Measurements from ENCODE around the gene MTERF4.

The MTERF4 gene

GRCh38 chr2:241140445-241140840 is 38.4 kb upstream of the MTERF4 start:
- Histone ChIP-seq H3K27me3 (replicated peaks) (no peaks in the 10 kb centered on the region), H3K27ac (no peak overlapping the region), H3K4me3 (ENCODE audit: low read depth, low read length) (no peak overlapping the region), H3K36me3 (replicated peaks) (no peaks in the 10 kb centered on the region)
- DNase-seq, result no peak
- in situ Hi-C loops (cut with HindIII; ENCODE audit: low pct_ligation_motif_present, low sequenced_read_pairs), result no loop called here
- no peak for TF ChIP-seq CTCF (IDR thresholded peaks at IDR 0.05; ENCODE audit: low read depth, low read length, missing control alignments)

GRCh38 chr2:241139531-241140444 is 37.7 kb upstream of the MTERF4 start:
- DNase-seq, result no peak

GRCh38 chr2:241138471-241138870 is 36.4 kb upstream of the MTERF4 start:
- no peak for DNase-seq
- H3K27me3 ChIP-seq (replicated peaks), result no peaks in the 10 kb centered on the region
- no peak overlapping the region for H3K27ac ChIP-seq
- no peaks in the 10 kb centered on the region for H3K36me3 ChIP-seq (replicated peaks)
- TF ChIP-seq CTCF (IDR thresholded peaks at IDR 0.05; ENCODE audit: low read depth, low read length, missing control alignments), result no peak
- H3K4me3 ChIP-seq (ENCODE audit: low read depth, low read length), result no peak overlapping the region
- in situ Hi-C loops (cut with HindIII; ENCODE audit: low pct_ligation_motif_present, low sequenced_read_pairs), result no loop called here

More at GRCh38 chr2:241139531-241140444, 37.7 kb upstream of the MTERF4 start:
- no peak overlapping the region for H3K27ac ChIP-seq
- no peak for TF ChIP-seq CTCF (IDR thresholded peaks at IDR 0.05; ENCODE audit: low read depth, low read length, missing control alignments)
- H3K27me3 ChIP-seq (replicated peaks), result no peaks in the 10 kb centered on the region
- H3K4me3 ChIP-seq (ENCODE audit: low read depth, low read length), result no peak overlapping the region
- H3K36me3 ChIP-seq (replicated peaks), result no peaks in the 10 kb centered on the region
- in situ Hi-C loops (cut with HindIII; ENCODE audit: low pct_ligation_motif_present, low sequenced_read_pairs), result no loop called here

- H3K36me3 ChIP-seq (replicated peaks), result no peaks in the 10 kb centered on the region
- in situ Hi-C loops (cut with HindIII; ENCODE audit: low pct_ligation_motif_present, low sequenced_read_pairs), result no loop called here
- H3K27ac ChIP-seq, result no peak overlapping the region
- H3K27me3 ChIP-seq (replicated peaks), result no peaks in the 10 kb centered on the region
- no peak for TF ChIP-seq CTCF (IDR thresholded peaks at IDR 0.05; ENCODE audit: low read depth, low read length, missing control alignments)
- H3K4me3 ChIP-seq (ENCODE audit: low read depth, low read length), result no peak overlapping the region
- DNase-seq, result no peak
Observed at GRCh38 chr2:241137276-241138190, 35.4 kb upstream of the MTERF4 start.

- in situ Hi-C loops (cut with HindIII; ENCODE audit: low pct_ligation_motif_present, low sequenced_read_pairs), result no loop called here
- Histone ChIP-seq H3K4me3 (ENCODE audit: low read depth, low read length) (no peak overlapping the region), H3K27ac (no peak overlapping the region), H3K36me3 (replicated peaks) (no peaks in the 10 kb centered on the region), H3K27me3 (replicated peaks) (no peaks in the 10 kb centered on the region)
- TF ChIP-seq CTCF (IDR thresholded peaks at IDR 0.05; ENCODE audit: low read depth, low read length, missing control alignments), result no peak
- DNase-seq, result no peak
Observed at GRCh38 chr2:241136661-241137260, 34.7 kb upstream of the MTERF4 start.

Measured in brain microvascular endothelial cell (primary cell).